IPS-11a (cell line): Measurements from ENCODE around the gene EVI5.
"Not testable (repeated sequence)": the region's sequence is repeated elsewhere in the genome, so short reads cannot be mapped to it uniquely, and the experiment has no call there.

Experiments used
- H3K4me3 ChIP-seq: one replicate; pipeline ENCODE4 v1.5.1; 2013; ENCODE audit warnings: low read depth, low read length, control low read depth

EVI5 gene

DNA sequence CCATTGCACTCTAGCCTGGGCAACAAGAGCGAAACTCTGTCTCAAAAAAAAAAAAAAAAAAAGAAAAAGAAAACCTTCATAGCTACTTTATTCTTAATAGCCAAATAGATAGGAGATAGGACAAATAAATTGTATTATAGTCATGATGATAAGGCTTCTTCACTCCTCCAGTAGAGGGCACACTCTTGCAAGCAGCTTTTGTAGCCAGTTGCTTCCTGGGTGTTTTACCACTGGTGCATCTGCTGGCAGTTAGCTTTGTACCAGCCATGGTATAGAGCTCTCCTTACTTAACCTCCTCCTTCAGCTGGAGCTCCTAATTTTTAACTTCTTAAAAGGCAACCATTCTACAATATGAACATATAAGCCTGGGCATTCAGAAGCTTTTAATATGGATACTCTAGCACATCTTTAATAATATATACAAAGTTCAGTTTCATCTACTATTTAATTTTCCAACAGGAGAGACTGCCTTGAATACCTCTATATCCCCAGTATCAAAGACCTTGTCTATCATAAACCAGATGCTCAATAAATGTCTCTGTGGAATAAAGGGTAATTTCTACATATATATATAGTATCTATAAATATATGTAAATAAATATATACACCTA lies 35.8 kb downstream of the EVI5 start:
- H3K4me3 ChIP-seq: no peak overlapping the region

DNA sequence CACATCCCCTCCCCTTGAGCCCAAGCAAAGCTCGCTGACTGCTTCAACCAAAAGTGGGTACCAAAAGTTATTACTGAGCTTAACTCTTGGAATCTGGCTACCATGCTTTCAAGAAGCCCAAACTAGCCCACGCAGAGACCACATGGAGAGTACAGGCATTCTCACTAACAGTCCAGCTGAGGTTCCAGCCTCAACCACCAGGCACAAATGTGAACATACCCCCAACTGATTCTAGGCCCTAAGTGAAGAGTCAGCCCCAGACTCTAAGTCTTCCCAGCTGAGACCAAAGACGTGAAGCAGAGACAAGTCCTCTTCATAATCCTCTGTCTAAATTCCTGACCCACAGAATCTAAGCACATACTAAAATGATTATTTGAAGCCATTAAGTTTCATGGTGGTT lies 36.8 kb downstream of the EVI5 start:
- no peak overlapping the region for H3K4me3 ChIP-seq

DNA sequence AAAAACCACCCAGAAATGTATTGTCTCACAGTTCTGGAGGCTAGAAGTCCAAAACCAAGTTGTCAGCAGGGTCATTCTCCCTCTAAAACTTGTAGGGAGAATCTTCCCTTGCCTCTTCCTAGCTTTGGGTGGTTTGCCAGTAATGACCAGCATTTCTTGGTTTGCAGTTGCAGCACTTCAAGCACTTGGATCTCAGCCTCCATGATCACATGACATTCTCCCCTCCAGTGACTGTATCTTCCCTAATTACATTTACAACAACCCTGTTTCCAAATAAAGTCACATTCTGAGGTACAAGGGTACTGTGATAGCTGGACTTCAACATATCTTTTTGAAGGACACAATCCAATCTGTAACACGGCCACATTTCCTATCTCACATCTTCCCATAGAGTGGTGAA lies 37.2 kb downstream of the EVI5 start:
- no peak overlapping the region for H3K4me3 ChIP-seq

DNA sequence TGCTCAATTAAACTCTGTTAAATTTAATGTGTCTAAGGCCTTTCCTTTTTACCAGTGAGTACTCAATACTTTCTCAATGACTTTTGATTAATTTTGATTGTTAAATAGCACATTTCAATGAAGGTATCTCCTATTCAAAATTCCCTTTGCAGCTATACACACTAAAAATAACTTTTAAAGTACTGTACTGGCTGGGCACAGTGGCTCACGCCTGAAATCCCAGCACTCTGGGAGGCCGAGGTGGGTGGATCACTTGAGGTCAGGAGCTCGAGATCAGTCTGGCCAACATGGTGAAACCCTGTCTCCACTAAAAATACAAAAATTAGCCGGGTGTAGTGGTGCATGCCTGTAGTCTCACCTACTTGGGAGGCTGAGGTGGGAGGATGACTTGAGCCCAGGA lies 38.7 kb downstream of the EVI5 start:
- not testable (repeated sequence) for H3K4me3 ChIP-seq

DNA sequence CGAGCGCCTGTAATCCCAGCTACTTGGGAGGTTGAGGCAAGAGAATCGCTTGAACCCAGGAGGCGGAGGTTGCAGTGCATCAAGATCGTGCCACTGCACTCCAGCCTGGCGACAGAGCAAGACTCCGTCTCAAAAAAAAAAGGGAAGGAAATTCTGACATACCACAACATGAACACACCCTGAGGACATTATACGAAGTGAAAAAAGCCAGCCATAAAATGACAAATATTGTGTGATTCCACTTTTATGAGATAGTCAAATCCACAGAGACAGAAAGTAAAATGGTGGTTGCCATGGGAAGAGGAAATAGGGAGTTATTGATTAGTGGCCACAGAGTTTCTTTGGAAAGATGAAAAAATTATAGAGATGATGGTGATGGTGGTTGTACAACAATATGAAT lies 41.7 kb downstream of the EVI5 start:
- H3K4me3 ChIP-seq: no peak overlapping the region

DNA sequence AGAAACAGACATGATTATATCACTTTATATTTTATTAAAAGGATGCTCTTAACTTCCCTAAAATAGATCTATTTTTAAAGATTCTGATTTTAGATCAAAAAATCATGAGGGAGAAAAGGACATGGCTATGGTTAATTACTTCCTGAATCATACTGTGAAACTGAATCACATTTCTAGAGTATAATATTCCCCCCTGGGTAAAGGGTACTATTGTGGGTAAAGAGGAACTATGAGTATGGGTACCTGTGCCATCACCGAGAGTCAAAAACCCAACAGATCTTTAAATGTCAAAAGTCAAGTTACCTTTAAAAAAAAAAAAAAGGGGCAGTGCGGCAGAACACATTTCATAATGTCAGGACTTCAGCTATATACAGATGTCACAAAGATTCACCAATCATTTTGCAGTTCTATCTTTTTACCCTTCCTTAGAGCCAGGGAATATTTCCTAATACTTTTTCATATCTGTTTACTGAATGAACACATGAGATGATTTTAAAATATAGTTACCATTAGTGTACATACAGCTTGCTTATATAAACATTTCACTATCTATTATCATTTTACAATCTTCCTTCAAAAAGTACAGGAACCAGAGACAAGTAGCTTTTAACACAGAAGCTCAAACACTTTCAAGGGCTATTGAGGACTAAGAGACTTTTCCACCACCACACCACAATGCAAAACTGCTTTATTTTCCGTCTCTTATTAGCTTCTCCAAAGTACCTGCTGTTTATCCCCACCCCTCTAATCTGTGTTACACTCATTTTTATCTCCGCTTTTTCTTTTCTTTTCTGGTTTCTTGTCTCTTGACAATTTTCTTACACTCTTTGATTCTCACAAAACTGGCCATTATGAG lies 45.0 kb downstream of the EVI5 start:
- no peak overlapping the region for H3K4me3 ChIP-seq

DNA sequence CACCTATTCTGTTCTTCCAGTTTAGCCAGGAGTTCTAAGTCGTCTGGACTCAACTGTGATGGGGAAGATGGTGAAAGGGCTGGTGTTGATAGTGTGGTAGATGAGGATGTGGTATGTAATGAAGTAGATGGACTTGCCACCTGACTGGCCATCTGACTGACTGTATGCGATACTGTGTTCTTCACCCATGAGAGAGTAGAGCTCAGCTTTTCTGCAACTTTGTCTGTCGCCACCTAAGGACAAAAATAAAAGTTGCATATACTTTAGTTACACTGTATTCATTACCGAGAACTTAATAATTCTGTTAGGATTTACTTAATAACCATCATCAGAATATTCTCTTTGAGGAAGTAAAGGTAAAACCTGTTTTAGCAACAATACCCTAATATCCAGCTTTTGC lies 48.5 kb downstream of the EVI5 start:
- H3K4me3 ChIP-seq: no peak overlapping the region

DNA sequence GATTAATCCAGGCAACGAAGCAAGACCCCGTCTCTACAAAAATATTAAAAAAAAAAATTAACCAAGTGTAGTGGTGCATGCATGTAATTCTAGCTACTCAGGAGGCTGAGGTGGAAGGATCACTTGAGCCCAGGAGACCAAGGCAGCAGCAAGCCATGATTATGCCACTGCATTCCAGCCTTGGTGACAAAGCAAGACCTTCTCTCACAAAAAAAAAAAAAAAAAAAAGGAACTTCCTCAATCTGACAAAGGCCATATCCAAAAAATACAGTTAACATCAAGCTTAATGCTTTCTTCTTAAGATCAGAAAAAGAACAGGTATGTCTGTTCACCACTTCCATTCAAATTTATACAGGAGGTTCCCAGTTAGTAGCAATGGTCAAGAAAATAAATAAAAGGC lies 54.4 kb downstream of the EVI5 start:
- no peak overlapping the region for H3K4me3 ChIP-seq

DNA sequence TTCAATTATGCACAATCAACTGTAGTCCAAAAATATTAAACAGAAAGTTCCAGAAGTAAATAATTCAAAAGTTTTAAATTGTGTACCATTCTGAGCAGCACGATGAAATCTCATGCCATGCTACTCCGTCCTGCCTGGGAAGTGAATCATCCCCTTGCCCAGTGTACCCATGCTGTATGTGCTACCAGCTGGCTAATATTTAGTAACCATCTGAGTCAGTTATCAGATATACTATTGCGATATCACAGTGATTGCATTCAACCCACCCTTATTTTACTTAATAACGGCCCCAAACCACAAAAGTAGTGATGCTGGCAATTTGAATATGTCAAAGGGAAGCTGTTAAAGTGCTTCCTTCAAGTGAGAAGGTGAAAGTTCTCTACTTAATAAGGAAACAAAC lies 56.2 kb downstream of the EVI5 start:
- H3K4me3 ChIP-seq: no peak overlapping the region

DNA sequence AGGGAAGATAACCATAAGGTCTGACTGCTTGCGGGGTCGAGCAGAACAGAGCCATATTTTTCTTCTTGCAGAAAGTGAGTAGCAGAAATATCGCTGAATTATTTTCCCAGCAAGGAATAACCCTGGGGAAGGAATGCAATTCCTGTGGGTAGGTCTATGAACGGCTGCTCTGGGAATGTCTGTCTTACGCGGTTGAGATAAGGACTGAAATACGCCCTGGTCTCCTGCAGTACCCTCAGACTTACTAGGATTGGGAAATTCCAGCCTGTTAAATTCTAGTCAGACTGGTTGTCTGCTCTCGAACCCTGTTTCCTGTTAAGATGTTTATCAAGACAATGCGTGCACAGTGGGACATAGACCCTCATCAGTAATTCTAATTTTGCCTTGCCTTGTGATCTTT lies 61.2 kb downstream of the EVI5 start:
- not testable (repeated sequence) for H3K4me3 ChIP-seq

DNA sequence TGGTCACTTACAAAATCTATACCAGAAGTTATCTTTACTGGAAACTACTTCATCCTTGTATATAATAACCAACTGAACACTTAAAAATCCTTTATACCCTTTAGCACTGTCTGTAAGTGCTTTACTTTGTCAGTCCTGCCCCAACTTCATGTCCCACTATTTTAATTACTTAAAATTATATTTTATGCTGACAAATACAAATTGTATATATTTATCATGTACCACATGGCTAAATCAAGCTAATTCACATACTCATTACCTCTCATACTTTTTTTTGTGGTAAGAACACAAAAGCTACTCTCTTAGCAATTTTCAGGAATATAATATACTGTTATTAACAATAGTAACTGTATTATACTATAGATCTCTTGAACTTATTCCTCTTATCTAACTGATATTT lies 63.0 kb downstream of the EVI5 start:
- H3K4me3 ChIP-seq: no peak overlapping the region

DNA sequence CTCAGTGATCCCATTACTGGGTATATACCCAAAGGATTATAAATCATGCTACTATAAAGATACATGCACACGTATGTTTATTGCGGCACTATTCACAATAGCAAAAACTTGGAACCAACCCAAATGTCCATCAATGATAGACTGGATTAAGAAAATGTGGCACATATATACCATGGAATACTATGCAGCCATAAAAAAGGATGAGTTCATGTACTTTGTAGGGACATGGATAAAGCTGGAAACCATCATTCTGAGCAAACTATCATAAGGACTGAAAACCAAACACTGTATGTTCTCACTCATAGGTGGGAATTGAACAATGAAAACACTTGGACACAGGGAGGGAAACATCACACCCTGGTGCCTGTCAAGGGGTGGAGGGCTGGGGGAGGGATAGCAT lies 63.8 kb downstream of the EVI5 start:
- H3K4me3 ChIP-seq: not testable (repeated sequence)

DNA sequence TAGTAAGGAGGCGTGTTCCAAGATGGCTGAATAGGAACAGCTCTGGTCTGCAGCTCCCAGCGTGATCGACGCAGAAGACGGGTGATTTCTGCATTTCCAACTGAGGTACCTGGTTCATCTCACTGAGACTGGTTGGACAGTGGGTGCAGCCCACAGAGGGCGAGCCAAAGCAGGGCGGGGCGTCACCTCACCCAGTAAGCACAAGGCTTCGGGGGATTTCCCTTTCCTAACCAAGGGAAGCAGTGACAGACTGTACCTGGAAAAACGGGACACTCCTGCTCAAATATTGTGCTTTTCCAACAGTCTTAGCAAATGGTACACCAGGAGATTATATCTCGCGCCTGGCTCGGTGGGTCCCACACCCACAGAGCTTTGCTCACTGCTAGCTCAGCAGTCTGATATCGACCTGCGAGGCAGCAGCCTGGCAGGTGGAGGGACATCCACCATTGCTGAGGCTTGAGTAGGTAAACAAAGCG lies 69.4 kb downstream of the EVI5 start:
- not testable (repeated sequence) for H3K4me3 ChIP-seq

DNA sequence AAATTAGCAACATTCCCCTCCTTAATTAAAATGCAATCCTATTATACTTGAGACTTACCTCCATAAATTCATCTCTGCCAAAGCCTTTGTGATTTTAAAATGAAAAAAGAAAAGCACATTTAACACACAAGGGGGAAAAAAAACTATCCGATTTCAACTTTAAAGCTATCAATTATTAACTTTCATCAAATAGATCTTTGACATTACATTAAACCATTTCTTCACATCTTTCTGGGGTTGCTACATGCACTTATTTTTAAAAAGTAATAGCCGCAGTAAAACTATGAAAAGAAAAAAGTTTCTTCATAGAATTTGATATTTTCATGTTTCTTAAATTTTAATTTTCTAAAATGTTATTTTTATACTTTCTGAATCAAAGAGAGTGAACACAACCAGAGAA lies 71.0 kb downstream of the EVI5 start:
- no peak overlapping the region for H3K4me3 ChIP-seq

DNA sequence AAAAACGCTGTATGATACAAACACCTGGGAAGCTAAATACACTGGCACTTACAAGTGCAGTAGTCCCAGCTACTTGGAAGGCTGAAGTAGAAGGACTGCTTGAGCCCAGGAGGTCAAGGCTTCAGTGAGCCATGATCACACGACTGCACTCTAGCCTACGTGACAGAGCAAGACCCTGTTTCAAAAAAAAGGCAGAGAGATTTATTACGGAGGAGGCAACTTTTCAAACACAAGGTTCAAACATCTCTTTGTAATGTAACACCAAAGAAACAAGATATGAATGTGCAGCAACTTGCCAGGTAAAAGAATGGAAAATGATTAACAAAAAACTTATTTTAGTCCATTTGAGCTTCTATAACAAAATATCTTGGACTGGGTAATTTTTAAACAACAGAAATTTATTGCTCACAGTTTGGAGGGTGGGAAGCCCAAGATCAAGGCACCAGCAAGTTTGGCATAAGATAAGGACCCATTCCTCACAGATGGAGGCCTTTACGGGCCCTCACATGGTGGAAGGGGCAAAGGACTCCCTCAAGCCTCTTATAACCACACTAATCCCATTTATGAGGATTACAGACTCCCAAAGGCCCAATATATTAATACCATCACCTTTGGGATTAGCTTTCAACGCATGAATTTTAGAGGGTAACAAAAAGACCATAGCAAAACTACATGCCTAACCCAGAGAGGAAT lies 73.3 kb downstream of the EVI5 start:
- no peak overlapping the region for H3K4me3 ChIP-seq

DNA sequence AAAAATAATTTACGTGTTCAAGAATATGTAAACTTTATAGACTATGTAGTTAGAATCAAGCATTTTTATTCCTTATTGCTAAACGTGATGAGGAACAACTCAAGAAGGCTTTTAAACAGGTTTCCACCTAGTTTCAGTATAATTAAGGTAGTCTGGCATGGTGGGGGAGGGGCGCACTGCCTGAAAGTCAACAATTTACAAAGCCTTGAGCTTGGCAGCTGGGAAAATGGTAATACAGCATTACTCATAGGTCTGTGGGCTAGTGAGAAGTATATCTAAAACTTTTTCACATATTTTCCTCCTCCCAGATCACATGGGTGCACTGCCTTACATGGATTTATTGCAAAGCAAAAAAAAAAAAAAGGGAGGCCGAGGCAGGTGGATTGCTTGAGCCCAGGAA lies 75.2 kb downstream of the EVI5 start:
- H3K4me3 ChIP-seq: no peak overlapping the region

DNA sequence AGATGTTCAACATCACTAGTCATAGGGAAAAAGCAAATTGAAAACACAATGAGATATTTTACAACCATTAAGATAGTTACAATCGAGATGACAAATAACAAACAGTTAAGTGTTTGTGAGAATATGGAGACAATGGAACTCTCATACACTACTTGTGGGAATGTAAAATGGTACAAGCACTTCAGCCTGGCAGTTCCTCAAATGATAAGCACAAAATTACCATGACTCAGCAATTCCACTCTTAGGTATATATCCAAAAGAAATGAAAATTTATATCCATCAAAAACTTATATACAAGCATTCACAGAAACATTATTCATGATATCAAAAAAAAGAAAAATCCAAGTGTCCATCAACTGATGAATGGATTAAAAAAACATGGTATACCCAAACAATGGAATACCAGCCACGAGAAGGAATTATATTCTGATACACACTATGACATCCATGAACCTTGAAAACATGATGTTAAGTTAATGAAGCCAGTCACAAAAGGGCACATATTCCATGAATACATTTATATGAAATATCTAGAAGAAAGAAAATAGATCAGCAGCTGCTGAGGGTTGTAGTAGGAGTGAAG lies 76.4 kb downstream of the EVI5 start:
- H3K4me3 ChIP-seq: no peak overlapping the region

DNA sequence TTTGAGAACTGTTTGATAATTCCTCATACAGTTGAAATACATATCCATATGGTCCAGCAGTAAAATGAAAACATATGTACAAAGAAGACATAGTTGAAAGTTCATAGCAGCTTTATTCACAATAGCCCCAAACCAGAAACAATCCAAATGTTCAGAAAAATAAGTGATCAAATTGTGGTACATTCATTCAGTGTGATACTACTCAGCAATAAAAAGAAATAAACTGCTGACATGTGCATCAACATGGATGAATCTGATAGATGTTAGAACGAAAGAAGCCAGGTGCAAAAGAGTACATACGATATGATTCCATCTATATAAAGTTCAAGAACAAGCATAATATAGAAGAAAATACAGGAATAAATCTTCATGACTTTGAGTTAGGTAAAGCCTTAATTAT lies 77.2 kb downstream of the EVI5 start:
- H3K4me3 ChIP-seq: no peak overlapping the region

DNA sequence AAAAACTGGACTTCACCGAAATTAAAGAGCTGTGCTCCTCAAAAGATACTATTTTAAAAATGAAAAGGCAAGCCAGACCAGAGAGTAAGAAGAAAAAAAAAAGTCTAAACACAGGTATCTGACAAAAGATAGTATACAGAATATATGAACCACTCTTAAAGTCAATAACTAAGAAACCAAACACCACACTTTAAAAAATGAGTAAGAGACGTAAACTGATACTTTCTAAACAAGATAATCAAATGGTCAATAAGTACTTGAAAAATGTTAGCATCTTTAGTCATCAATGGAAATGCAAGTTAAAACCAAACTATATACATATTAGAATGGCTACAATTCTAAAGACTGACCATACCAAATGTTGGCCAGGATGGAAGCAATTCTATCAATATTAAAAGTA lies 77.6 kb downstream of the EVI5 start:
- H3K4me3 ChIP-seq: no peak overlapping the region

DNA sequence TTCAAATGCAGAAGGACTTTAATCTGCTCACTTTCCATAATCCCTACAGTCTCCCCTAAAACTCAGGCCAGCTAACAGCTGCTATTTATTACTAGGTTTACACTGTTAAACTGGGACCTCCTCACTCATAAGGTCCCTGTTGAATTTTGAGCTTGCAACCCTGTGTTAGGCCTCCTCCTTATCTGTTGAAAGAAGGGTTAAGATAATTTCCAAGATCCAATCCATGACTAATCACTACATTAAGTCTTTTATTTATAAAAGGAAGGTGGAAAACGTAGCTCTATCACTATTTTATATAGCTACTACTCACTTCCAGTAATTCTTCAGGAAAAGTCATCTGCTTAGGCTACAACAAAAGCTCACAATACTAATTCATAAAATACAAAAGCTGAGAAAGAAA lies 79.5 kb downstream of the EVI5 start:
- no peak overlapping the region for H3K4me3 ChIP-seq

DNA sequence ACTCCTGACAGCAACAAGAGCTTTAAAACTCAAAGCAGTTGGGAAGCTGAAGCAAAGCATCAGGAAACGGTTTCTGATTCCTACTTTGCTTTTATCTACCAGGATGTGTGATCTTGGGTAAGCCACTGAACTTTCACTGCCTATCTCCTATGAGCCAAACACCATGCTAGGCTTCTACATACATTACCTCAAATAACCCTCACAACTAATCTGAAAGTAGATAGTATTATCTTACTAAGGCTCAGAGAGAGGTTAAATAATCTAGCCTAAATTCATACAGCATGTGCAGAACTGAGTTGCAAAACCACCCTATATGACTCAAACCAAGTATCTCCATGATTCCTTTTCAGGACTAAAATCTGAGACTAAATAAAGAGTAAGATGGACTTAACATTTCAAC lies 83.8 kb downstream of the EVI5 start:
- no peak overlapping the region for H3K4me3 ChIP-seq

DNA sequence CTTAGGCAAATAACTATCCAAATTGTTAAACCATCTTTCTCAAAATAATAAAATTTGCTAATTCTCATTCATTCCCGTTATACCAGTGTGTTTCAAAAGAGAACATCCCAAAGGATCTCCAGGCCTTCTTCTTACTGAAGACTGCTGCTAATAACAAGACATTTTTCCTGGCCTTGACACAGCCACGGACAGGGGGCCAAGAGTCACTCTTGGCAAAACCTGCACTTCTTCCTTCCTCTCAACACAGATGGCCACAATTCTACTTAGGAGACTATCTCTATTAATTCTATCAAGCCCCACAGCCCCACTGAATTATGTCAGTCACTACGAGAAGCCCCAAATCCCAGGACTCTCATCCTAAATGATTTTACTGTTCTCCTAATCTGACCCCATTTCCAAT lies 86.0 kb downstream of the EVI5 start:
- H3K4me3 ChIP-seq: no peak overlapping the region
